Activated naive CD8-positive, alpha-beta T cell treated with anti-CD3 and anti-CD28 coated beads, Interleukin-2, amount 10 ng/mL, durations not matched to agents 7 days and 5 days (primary cell): ENCODE measurements around the gene KIF21A. TPM values are rescaled to one million over a fixed set of nuclear protein-coding genes. Genes with fewer than 3 reads are reported as not detected.
"Not testable (repeated sequence)": the region's sequence is repeated elsewhere in the genome, so short reads cannot be mapped to it uniquely, and the experiment has no call there.

Experiments used
- ATAC-seq: fragments of 150-1000 bp; cut with Tn5 transposase; one replicate; pipeline ENCODE4 v1.10.0; 2021; ENCODE audit warnings: low read depth, moderate library complexity
- POLR2A ChIA-PET: fragments of 350-600 bp; sonication (Branson Sonifier 250); formaldehyde crosslinking; loops from one replicate; lab custom pipeline; 2021; ENCODE audit warnings: antibody characterized with exemption; lab: Charles Lee
- DNase-seq: peaks from one replicate; pipeline ENCODE4 v3.0.0; 2021
- H3K27ac Mint-ChIP-seq: one replicate; pipeline ENCODE4 v1.8.0; 2022; ENCODE audit warnings: mild to moderate bottlenecking, mixed read lengths
- H3K27me3 Mint-ChIP-seq: one replicate; pipeline ENCODE4 v1.8.0; 2022; ENCODE audit warnings: mild to moderate bottlenecking, moderate library complexity, mixed read lengths
- H3K36me3 Mint-ChIP-seq: one replicate; pipeline ENCODE4 v1.8.0; 2021; ENCODE audit warnings: mild to moderate bottlenecking, mixed read lengths
- H3K4me1 Mint-ChIP-seq: one replicate; pipeline ENCODE4 v1.8.0; 2021; ENCODE audit warnings: mixed read lengths
- H3K4me3 Mint-ChIP-seq: one replicate; pipeline ENCODE4 v1.8.0; 2022; ENCODE audit warnings: mild to moderate bottlenecking, moderate library complexity, mixed read lengths
- H3K9me3 Mint-ChIP-seq: one replicate; pipeline ENCODE4 v1.8.0; 2021; ENCODE audit warnings: mixed read lengths
- total RNA-seq, 2 experiments: library from RNA; stranded (reverse); gene quantifications; one replicate each; pipeline ENCODE4 v1.2.3, GENCODE V29; 2021

The KIF21A gene, protein sequence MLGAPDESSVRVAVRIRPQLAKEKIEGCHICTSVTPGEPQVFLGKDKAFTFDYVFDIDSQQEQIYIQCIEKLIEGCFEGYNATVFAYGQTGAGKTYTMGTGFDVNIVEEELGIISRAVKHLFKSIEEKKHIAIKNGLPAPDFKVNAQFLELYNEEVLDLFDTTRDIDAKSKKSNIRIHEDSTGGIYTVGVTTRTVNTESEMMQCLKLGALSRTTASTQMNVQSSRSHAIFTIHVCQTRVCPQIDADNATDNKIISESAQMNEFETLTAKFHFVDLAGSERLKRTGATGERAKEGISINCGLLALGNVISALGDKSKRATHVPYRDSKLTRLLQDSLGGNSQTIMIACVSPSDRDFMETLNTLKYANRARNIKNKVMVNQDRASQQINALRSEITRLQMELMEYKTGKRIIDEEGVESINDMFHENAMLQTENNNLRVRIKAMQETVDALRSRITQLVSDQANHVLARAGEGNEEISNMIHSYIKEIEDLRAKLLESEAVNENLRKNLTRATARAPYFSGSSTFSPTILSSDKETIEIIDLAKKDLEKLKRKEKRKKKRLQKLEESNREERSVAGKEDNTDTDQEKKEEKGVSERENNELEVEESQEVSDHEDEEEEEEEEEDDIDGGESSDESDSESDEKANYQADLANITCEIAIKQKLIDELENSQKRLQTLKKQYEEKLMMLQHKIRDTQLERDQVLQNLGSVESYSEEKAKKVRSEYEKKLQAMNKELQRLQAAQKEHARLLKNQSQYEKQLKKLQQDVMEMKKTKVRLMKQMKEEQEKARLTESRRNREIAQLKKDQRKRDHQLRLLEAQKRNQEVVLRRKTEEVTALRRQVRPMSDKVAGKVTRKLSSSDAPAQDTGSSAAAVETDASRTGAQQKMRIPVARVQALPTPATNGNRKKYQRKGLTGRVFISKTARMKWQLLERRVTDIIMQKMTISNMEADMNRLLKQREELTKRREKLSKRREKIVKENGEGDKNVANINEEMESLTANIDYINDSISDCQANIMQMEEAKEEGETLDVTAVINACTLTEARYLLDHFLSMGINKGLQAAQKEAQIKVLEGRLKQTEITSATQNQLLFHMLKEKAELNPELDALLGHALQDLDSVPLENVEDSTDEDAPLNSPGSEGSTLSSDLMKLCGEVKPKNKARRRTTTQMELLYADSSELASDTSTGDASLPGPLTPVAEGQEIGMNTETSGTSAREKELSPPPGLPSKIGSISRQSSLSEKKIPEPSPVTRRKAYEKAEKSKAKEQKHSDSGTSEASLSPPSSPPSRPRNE (N-terminal part only)
- total RNA-seq, result 10 to 100 TPM; 19.6 to 21.4 TPM

DNA sequence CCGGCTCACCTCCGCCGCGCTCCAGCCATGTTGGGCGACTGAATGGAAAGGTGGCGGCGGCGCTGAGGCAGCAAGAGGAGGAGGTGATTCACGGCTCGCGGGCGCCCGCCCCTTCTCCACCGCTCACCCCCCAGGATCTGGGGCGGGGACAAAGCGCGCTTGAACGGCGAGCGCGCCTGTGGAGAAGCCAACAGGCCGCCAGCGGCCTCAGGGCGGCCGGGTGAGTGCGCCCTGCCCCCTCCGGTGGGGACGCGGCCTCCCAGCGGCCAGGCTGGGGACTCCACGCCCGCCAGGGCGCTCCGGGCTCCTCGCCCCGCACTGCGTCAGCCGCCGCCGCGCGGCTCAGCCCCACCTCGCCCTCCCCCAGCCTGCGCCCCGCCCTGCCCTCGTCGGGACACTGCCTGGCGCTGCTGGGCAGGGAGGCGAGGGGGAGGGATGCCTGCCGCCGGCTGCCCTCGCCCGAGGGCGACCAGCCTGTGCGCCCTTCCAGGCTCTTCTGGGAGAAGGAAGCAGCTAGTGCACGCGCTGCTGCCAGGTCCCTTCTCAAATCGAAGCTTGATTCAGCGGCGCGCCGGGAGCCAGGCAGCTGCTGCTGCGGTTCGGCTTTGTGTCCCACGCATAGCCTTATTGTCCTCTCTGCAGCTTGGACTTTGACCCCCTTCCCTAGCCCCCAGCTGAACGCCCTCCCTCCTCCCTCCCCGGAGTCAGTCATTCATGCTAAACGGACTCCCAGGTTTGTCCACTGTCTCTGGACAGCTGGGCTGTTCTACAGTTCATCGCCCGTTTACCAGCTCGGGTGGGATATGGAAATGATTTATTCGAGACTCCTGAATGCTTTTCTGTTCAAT lies at the start of gene KIF21A:
KIF21A (minus strand) TSS at position 40 of the 848 bp plus-strand sequence. CDS start 150 bp downstream, outside the sequence.
- Mint-ChIP-seq H3K27ac (peak within 1 kb of the TSS; percentile 82), H3K27me3 (peaks cover 9% of the 10 kb centered on the region), H3K4me1 (peaks cover 18% of the 10 kb centered on the region), H3K36me3 (no peaks in the 10 kb centered on the region), H3K9me3 (no peaks in the 10 kb centered on the region), H3K4me3 (peak within 1 kb of the TSS; percentile 88)
- ATAC-seq, result peak; percentile 93
- POLR2A ChIA-PET, result interaction anchor here (0.5 to 2.1 kb wide), 9 partner anchors 11 to 1127 kb away, joined by 3 to 8 read pairs (median 3); partner anchors contain the start of gene ABCD2
- DNase-seq, result peak; percentile 92

DNA sequence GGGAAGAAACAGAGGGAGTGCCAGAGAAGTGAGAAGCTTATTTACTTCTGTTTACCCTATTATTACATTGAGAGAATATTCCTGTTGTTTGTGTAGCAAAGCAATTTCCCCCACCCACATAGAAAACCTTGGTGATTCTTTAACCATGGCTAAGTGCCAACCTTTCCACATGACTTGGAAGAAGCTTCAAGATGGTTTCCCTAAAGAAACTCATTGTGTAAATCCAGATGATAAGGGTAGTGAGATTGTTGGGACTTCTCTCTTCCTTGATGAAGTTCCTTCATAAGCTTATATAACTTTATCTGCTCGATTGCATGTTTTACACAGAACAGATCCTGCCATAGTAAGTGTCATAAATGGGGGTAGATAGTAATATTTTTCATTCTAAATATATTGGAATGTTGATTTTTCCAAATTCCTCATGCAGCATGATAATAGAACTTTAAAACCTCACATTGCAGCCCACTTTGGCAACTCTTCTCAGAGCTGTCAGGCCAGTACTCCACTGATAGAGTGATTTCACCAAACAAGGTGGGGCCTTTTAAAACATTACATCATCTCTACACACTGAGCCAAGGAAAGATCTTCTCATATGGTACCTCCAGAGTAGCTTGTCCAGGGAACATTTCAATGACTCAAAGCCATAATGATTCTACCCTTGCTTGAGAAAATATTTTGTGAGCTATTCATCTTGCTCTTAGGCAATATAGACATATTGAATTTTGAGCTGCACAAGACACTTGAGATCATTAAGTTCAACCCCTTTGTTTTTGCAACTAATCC lies 47.8 kb upstream of the KIF21A start:
- ATAC-seq, result no peak
- Mint-ChIP-seq H3K36me3 (no peaks in the 10 kb centered on the region), H3K27ac (no peak overlapping the region), H3K27me3 (no peaks in the 10 kb centered on the region), H3K4me1 (no peaks in the 10 kb centered on the region), H3K4me3 (no peak overlapping the region), H3K9me3 (peaks cover 2% of the 10 kb centered on the region)
- POLR2A ChIA-PET, result no interaction called here
- DNase-seq, result no peak

DNA sequence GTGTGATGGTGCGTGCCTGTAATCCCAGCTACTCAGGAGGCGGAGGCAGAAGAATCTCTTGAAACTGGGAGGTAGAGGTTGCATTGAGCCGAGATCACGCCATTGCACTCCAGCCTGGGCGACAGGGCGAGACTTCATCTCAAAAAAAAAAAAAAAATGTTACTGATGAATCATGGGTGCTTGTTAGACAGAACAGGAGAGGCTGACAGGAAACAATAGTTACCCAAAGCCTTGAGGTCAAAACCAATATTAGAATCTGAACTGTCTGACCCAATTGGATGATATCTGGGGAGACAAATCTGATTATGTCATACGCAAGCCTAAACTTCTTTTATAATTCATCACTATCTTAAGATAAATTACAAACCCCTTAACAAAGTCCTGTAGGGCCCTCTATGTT lies 40.7 kb upstream of the KIF21A start:
- Mint-ChIP-seq H3K4me1 (no peaks in the 10 kb centered on the region), H3K27me3 (no peaks in the 10 kb centered on the region), H3K27ac (no peak overlapping the region), H3K36me3 (peaks cover 4% of the 10 kb centered on the region), H3K9me3 (peaks cover 5% of the 10 kb centered on the region), H3K4me3 (no peak overlapping the region)
- no peak for ATAC-seq
- DNase-seq, result no peak
- POLR2A ChIA-PET, result no interaction called here

DNA sequence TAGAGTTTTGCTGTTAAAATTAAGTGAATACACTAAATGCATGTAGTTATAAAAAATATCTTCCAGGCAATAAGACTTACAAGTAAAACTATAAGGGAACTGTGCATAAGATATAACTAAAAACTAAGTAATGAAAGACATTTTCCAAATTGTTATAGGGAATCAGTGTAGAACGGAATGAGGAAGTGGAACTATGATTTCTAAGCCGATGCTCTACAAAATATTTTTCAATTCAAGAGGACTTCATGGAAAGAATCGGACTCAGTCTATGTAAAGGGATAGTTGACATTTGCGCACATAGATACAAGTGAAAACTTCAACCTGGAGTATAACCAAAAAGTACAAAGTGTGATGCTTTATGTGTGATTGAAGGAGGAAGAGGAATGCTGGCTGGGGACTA lies 40.1 kb upstream of the KIF21A start:
- Mint-ChIP-seq H3K36me3 (peaks cover 7% of the 10 kb centered on the region), H3K4me1 (no peaks in the 10 kb centered on the region)

DNA sequence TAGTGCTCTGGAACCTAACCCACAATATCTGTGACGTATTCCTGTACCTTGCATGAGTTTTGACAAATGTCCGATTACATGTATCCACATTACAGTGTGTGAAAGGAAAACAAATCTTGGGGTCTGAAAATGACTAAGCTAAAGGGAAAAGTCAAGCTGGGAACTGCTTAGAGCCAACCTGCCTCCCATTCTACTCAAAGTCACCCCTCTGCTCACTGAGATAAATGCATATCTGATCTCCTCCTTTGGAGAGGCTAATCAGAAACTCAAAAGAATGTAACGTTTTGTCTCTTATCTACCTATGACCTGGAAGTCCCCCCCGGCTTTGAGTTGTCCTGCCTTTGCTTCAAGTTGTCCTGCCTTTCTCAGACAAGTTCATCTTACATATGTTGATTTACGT lies 34.0 kb upstream of the KIF21A start:
- Mint-ChIP-seq H3K9me3 (peaks cover 15% of the 10 kb centered on the region), H3K36me3 (peaks cover 9% of the 10 kb centered on the region), H3K4me3 (no peak overlapping the region), H3K4me1 (no peaks in the 10 kb centered on the region), H3K27me3 (no peaks in the 10 kb centered on the region), H3K27ac (no peak overlapping the region)
- DNase-seq (no peak), ATAC-seq (no peak)
- POLR2A ChIA-PET, result no interaction called here

More for the DNA sequence above, 40.1 kb upstream of the KIF21A start:
- Mint-ChIP-seq H3K27me3 (no peaks in the 10 kb centered on the region), H3K27ac (no peak overlapping the region), H3K9me3 (peaks cover 4% of the 10 kb centered on the region), H3K4me3 (no peak overlapping the region)
- DNase-seq (no peak), ATAC-seq (no peak)
- POLR2A ChIA-PET, result no interaction called here

DNA sequence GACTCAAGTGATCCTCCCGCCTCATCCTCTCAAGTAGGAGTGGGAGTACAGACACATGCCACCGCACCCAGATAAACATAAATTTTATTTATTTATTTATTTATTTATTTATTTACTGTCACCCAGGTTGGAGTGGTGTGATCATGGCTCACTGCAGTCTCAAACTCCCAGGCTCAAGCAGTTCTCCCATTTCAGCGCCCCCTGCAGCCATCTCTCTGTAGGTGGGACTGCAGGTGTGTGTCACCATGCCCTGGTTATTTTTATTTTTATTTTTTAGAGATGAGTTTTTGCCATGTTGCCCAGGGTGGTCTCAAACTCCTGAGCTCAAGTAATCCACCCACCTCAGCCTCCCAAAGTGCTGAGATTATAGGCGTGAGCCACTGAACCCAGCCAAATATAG lies 33.2 kb upstream of the KIF21A start:
- POLR2A ChIA-PET, result no interaction called here
- ATAC-seq, result no peak
- Mint-ChIP-seq H3K4me1 (no peaks in the 10 kb centered on the region), H3K27ac (no peak overlapping the region), H3K9me3 (peaks cover 15% of the 10 kb centered on the region), H3K4me3 (no peak overlapping the region), H3K36me3 (peaks cover 9% of the 10 kb centered on the region), H3K27me3 (no peaks in the 10 kb centered on the region)
- no peak for DNase-seq

DNA sequence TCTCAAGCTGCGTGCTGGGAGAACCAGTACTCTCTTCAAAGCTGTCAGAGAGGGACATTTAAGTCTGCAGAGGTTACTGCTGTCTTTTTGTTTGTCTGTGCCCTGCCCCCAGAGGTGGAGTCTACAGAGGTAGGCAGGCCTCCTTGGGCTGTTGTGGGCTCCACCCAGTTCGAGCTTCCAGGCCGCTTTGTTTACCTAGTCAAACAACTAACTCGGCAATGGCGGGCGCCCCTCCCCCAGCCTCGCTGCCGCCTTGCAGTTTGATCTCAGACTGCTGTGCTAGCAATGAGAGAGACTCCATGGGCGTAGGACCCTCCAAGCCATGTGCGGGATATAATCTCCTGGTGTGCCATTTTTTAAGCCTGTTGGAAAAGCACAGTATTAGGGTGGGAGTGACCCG lies 32.2 kb upstream of the KIF21A start:
- DNase-seq, ATAC-seq, H3K4me3 Mint-ChIP-seq, H3K27ac Mint-ChIP-seq, H3K27me3 Mint-ChIP-seq, POLR2A ChIA-PET, H3K36me3 Mint-ChIP-seq, H3K4me1 Mint-ChIP-seq: not testable (repeated sequence)
- peaks cover 18% of the 10 kb centered on the region for H3K9me3 Mint-ChIP-seq

DNA sequence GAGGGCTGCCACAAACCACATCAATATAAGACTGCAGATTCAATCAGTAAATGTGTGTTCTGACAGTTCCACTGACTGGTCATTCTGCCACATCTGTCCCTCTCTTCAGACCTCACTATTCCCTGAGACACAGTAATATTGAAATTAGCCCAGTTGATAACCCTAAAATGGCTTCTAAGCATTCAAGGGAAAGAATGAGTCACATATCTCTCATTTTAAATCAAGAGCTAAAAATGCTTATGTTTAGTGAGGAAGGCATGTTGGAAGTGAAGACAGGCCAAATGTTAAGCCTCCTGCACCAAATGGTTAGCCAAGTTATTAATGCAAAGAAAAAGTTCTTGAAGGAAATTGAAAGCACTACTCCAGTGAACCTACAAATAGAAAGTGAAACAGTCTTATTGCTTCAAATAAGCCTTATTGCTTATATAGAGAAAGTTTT lies 24.5 kb upstream of the KIF21A start:
- DNase-seq (no peak), ATAC-seq (peak; percentile 78)
- peak overlapping the region; percentile 56 for H3K4me3 Mint-ChIP-seq
- peaks cover 8% of the 10 kb centered on the region for H3K9me3 Mint-ChIP-seq
- POLR2A ChIA-PET, result no interaction called here
- peaks cover 12% of the 10 kb centered on the region for H3K4me1 Mint-ChIP-seq
- H3K27ac Mint-ChIP-seq, result peak overlapping the region; percentile 59
- H3K36me3 Mint-ChIP-seq, result peaks cover 3% of the 10 kb centered on the region
- no peaks in the 10 kb centered on the region for H3K27me3 Mint-ChIP-seq

DNA sequence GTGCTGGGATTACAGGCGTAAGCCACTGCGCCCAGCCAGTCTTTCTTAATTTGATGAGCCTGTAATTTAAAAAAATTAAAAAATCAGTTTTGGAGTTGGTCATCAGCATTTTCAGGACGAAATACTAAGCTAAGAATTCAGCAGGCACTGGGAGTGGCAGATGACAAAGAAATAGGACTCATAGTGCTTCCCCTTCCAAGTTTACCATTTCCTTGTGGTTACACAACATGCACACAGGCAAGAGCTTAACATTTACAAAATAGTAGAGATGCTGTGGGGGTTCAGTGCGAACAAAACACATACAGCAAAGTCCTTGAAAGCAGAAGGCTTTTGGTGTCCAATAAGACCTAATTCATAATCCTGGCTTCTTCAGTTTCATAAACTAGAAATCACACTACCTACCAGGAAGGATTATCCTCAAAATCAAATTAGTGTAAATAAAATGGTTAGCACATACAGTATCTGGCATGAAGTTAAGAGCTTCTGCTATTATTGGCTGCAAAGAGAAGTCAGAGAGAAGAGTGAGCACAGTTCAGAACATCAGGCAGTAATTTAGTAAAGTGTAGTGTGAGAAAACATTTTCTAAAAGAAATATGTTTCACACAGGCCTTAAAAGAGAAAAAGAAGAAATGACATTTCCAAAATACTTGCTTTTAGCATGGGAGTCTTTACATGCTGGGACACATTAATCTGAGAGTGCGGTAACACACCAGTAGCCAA lies 22.2 kb upstream of the KIF21A start:
- H3K4me1 Mint-ChIP-seq, result peaks cover 12% of the 10 kb centered on the region
- H3K27me3 Mint-ChIP-seq, result no peaks in the 10 kb centered on the region
- ATAC-seq, result no peak
- peaks cover 4% of the 10 kb centered on the region for H3K9me3 Mint-ChIP-seq
- no peak overlapping the region for H3K4me3 Mint-ChIP-seq
- H3K36me3 Mint-ChIP-seq, result peaks cover 3% of the 10 kb centered on the region
- DNase-seq, result no peak
- POLR2A ChIA-PET, result no interaction called here
- H3K27ac Mint-ChIP-seq, result no peak overlapping the region

DNA sequence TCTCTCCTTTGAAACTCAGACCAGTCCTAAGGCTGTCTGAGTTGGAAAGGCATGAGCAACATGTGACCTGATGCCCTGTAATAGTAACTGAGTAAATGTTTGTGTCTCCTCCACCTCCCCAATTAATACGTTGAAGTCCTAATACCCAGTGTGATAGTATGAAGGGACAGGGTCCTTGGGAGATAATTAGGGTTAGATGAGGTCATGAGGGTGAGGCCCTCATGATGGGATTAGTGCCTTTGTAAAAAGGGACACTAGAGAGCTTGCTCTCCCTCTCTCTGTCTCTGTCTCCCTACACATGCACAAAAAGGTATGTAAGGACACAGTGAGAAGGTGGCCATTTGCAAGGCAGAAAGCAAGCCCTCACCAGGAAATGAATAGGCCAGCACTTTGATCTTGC lies 18.1 kb upstream of the KIF21A start:
- Mint-ChIP-seq H3K9me3 (no peaks in the 10 kb centered on the region), H3K27me3 (no peaks in the 10 kb centered on the region), H3K27ac (no peak overlapping the region), H3K4me1 (peaks cover 4% of the 10 kb centered on the region), H3K4me3 (no peak overlapping the region), H3K36me3 (no peaks in the 10 kb centered on the region)
- POLR2A ChIA-PET, result no interaction called here
- DNase-seq (no peak), ATAC-seq (no peak)

DNA sequence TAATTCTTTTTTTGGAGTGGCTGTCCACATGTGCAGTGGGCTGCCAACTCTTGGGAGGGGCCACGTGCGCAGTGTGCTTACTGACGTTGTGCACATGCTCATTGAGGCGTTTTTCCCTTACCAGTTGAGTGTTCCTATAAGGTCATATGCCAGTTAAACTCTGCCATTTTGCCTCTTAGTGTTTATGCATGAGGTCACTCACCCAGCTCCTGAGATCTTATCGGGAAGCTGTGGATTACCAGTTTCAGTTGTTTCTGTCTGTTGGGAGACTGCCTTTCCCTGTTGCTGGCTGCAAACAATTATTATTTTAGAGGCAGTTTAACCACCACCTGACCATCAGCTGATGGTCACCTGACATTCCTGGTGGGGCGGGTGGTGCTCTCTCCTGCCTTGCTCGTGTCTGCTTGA lies 16.1 kb upstream of the KIF21A start:
- H3K9me3 Mint-ChIP-seq, result no peaks in the 10 kb centered on the region
- no peaks in the 10 kb centered on the region for H3K36me3 Mint-ChIP-seq
- no peaks in the 10 kb centered on the region for H3K27me3 Mint-ChIP-seq
- DNase-seq (no peak), ATAC-seq (no peak)
- POLR2A ChIA-PET, result no interaction called here
- H3K27ac Mint-ChIP-seq, result no peak overlapping the region
- H3K4me3 Mint-ChIP-seq, result no peak overlapping the region
- H3K4me1 Mint-ChIP-seq, result peaks cover 2% of the 10 kb centered on the region
